K562 (cell line): Measurements from ENCODE around the gene ZCCHC24. TPM values are rescaled to one million over a fixed set of nuclear protein-coding genes. Genes with fewer than 3 reads are reported as not detected.

Experiments
- CCAR2 ChIP-seq: fragments of 200-400 bp; formaldehyde crosslinking; IDR thresholded peaks from 2 replicates; pipeline ENCODE4 v1.6.1; 2017; ENCODE audit warnings: mild to moderate bottlenecking, low read depth, low read length
- E2F1 ChIP-seq: sonication (generic); formaldehyde crosslinking; IDR thresholded peaks from 2 replicates; pipeline ENCODE4 v1.8.1; 2023; ENCODE audit warnings: mild to moderate bottlenecking, missing genetic modification reagents, moderate library complexity
- GATA2 ChIP-seq: sonication (generic); formaldehyde crosslinking; IDR thresholded peaks from 2 replicates; pipeline ENCODE4 v1.4.0; 2020; ENCODE audit warnings: mild to moderate bottlenecking, missing genetic modification reagents
- HDAC2 ChIP-seq: fragments of 450-650 bp; IDR thresholded peaks from 2 replicates; pipeline ENCODE4 v1.6.1; 2016; ENCODE audit warnings: mild to moderate bottlenecking
- HMGN3 ChIP-seq: IDR thresholded peaks from 2 replicates; pipeline ENCODE4 v1.6.1; 2011; ENCODE audit warnings: borderline replicate concordance, low read depth, mild to moderate bottlenecking, mixed read lengths, low read length; ENCODE audit not compliant: insufficient read length; ENCODE audit errors: extremely low read depth
- HNRNPL ChIP-seq: fragments of 200-400 bp; formaldehyde crosslinking; IDR thresholded peaks from 2 replicates; pipeline ENCODE4 v1.6.1; 2017; ENCODE audit warnings: low read depth, mild to moderate bottlenecking, low read length
- JUN ChIP-seq, 2 experiments: sonication (generic) in 1 of 2; formaldehyde crosslinking in 1 of 2; IDR thresholded peaks; 2 replicates each; pipeline versions ENCODE4 v1.6.1 to v1.8.0; 2012 to 2022; ENCODE audit warnings: borderline replicate concordance in 2 of 2, mild to moderate bottlenecking in 2 of 2, improper control_type of control experiment in 1 of 2, low read depth in 1 of 2, low read length in 1 of 2, missing genetic modification reagents in 1 of 2
- MAFK ChIP-seq: IDR thresholded peaks from 2 replicates; pipeline ENCODE4 v1.6.1; 2011; ENCODE audit warnings: low read length, improper control_type of control experiment
- MAZ ChIP-seq, 2 experiments: fragments of 450-650 bp in 1 of 2; sonication (generic) in 1 of 2; formaldehyde crosslinking; IDR thresholded peaks in 1 of 2; conservative IDR thresholded peaks in 1 of 2; 2 replicates each; pipeline versions ENCODE4 v1.4.0 to v1.5.0; 2020; ENCODE audit warnings: mild to moderate bottlenecking in 1 of 2, missing genetic modification reagents in 1 of 2
- NR2C1 ChIP-seq, 2 experiments: fragments of 450-650 bp; IDR thresholded peaks; 2 replicates each; pipeline ENCODE4 v1.6.1; 2017; ENCODE audit warnings: mild to moderate bottlenecking in 2 of 2, antibody characterized with exemption in 1 of 2, inconsistent platforms in 1 of 2, missing compliant biosample characterization in 1 of 2, missing genetic modification characterization in 1 of 2
- RERE ChIP-seq: sonication (generic); formaldehyde crosslinking; IDR thresholded peaks from 2 replicates; pipeline ENCODE4 v1.8.0; 2023; ENCODE audit warnings: missing genetic modification reagents, mild to moderate bottlenecking, borderline replicate concordance
- RFX5 ChIP-seq: IDR thresholded peaks from 2 replicates; pipeline ENCODE4 v1.6.1; 2011; ENCODE audit warnings: low read depth, mild to moderate bottlenecking, improper control_type of control experiment, low read length
- SFPQ ChIP-seq: fragments of 200-400 bp; formaldehyde crosslinking; IDR thresholded peaks from 2 replicates; pipeline ENCODE4 v1.6.1; 2017; ENCODE audit warnings: mild to moderate bottlenecking, low read depth, low read length, moderate library complexity
- SMAD1 ChIP-seq: fragments of 150-350 bp; IDR thresholded peaks from 2 replicates; pipeline ENCODE4 v1.6.1; 2014; ENCODE audit warnings: low read length, low read depth; ENCODE audit not compliant: partially characterized antibody
- SRF ChIP-seq, 2 experiments: fragments of 250-450, 450-650 bp in 1 of 2; sonication (Bioruptor Pico) in 1 of 2; sonication (generic) in 1 of 2; formaldehyde crosslinking; IDR thresholded peaks; 2 replicates each; pipeline versions ENCODE4 v1.5.0 to v1.5.1; 2020 to 2022; ENCODE audit warnings: mild to moderate bottlenecking in 1 of 2, missing genetic modification reagents in 1 of 2
- TRIM28 ChIP-seq: fragments of 450-650 bp; IDR thresholded peaks from 2 replicates; pipeline ENCODE4 v1.6.1; 2017
- ZNF507 ChIP-seq: conservative IDR thresholded peaks from 2 replicates; pipeline ENCODE4 v1.6.1; 2017; ENCODE audit warnings: missing genetic modification characterization, missing compliant biosample characterization
- polyA plus RNA-seq, 8 experiments: library from polyadenylated mRNA; depleted of rRNA in 4 of 8; stranded (reverse) in 5 of 8; unstranded in 3 of 8; fragments of >200 nt; fragmentation: Nextera tagmentation in 2 of 8; fragmentation: Illumina TruSeq in 1 of 8; extraction: Ambion mirVana in 2 of 8; extraction: Trizol in 1 of 8; gene quantifications; 2 replicates each; pipeline versions ENCODE4 v1.2.1 to v1.2.3, GENCODE V29; 2011 to 2014; ENCODE audit warnings: inconsistent platforms in 1 of 8, missing spikeins in 1 of 8
- total RNA-seq, 7 experiments: library from RNA; depleted of rRNA in 6 of 7; stranded (reverse); fragments of >200 nt in 6 of 7; fragmentation: Illumina TruSeq in 2 of 7; extraction: Trizol in 2 of 7; gene quantifications; 2 replicates each; pipeline versions ENCODE4 v1.2.1 to v1.2.3, GENCODE V29; 2011 to 2021; ENCODE audit warnings: low replicate concordance in 1 of 7

ZCCHC24 gene
- total and polyA plus RNA-seq, 9 of the 15 experiments (the other 6 are each of a cell fraction or from before 2014, with no cell fraction given): 0.84 to 11.0 (median 4.6) TPM

GRCh38 chr10:79347226-79347893 is 98.1 kb downstream of the ZCCHC24 start, which contains the start of gene PPIF (continued):
- TF ChIP-seq SRF (CRISPR knock-in tag; IDR thresholded peaks at IDR 0.05): 0 out of 4 replicates have a peak, but pooled peaks of 1 of the 2 experiments have one; percentile 30
- 0 out of 2 replicates have a peak, but pooled peaks have one; percentile 1 for TF ChIP-seq MAFK
- TF ChIP-seq HMGN3: peak; percentile 76
- TF ChIP-seq HDAC2: no peak
- 0 out of 2 replicates have a peak, but pooled peaks have one; percentile 10 for TF ChIP-seq JUN (IDR thresholded peaks at IDR 0.05; ENCODE audit: borderline replicate concordance, low read depth, low read length)
- no peak for TF ChIP-seq JUN (CRISPR knock-in tag; IDR thresholded peaks at IDR 0.05; ENCODE audit: borderline replicate concordance)
- no peak for TF ChIP-seq GATA2
- TF ChIP-seq MAZ (CRISPR knock-in tag; conservative IDR thresholded peaks at IDR 0.05 in 1 of 2, IDR thresholded peaks at IDR 0.05 in 1 of 2): peak; percentile 68 to 84; a peak in 3 of 4 replicates
- no peak for TF ChIP-seq RERE (CRISPR knock-in tag)
- TF ChIP-seq CCAR2: no peak
- TF ChIP-seq E2F1 (CRISPR knock-in tag): peak; percentile 70
- TF ChIP-seq RFX5: no peak
- peak; percentile 89 for TF ChIP-seq SMAD1
- peak; percentile 76 for TF ChIP-seq HNRNPL
- no peak for TF ChIP-seq NR2C1 (IDR thresholded peaks at IDR 0.05)
- TF ChIP-seq NR2C1 (tag; IDR thresholded peaks at IDR 0.05): no peak
- TF ChIP-seq TRIM28: no peak
- TF ChIP-seq SFPQ: no peak
- TF ChIP-seq ZNF507 (tag): no peak
